Activated CD4-positive, alpha-beta memory T cell treated with anti-CD3 and anti-CD28 coated beads, Interleukin-2, amount 10 ng/mL, durations not matched to agents 7 days and 5 days (primary cell): ENCODE measurements around the gene DGKZ. TPM values are rescaled to one million over a fixed set of nuclear protein-coding genes. Genes with fewer than 3 reads are reported as not detected.

ENCODE experiments used
- CTCF ChIA-PET: fragments of 350-600 bp; sonication (Branson Sonifier 250); formaldehyde crosslinking; loops from one replicate; lab custom pipeline; 2021; ENCODE audit warnings: antibody characterized with exemption, inconsistent platforms; lab: Charles Lee
- POLR2A ChIA-PET: fragments of 350-600 bp; sonication (Branson Sonifier 250); formaldehyde crosslinking; loops from one replicate; lab custom pipeline; 2021; ENCODE audit warnings: antibody characterized with exemption; lab: Charles Lee
- DNase-seq: peaks from one replicate; pipeline ENCODE4 v3.0.0-alpha.2; 2020
- H3K27ac Mint-ChIP-seq: one replicate; pipeline ENCODE4 v1.8.0; 2021; ENCODE audit warnings: mild to moderate bottlenecking, mixed read lengths
- H3K27me3 Mint-ChIP-seq: one replicate; pipeline ENCODE4 v1.8.0; 2021; ENCODE audit warnings: mixed read lengths
- H3K36me3 Mint-ChIP-seq: one replicate; pipeline ENCODE4 v1.8.0; 2021; ENCODE audit warnings: low read depth, mixed read lengths
- H3K4me1 Mint-ChIP-seq: one replicate; pipeline ENCODE4 v1.8.0; 2021; ENCODE audit warnings: mixed read lengths
- H3K4me3 Mint-ChIP-seq: one replicate; pipeline ENCODE4 v1.8.0; 2021; ENCODE audit warnings: mild to moderate bottlenecking, mixed read lengths
- H3K9me3 Mint-ChIP-seq: one replicate; pipeline ENCODE4 v1.8.0; 2021; ENCODE audit warnings: mixed read lengths
- total RNA-seq, 2 experiments: library from RNA; stranded (reverse); gene quantifications; one replicate each; pipeline ENCODE4 v1.2.3, GENCODE V29; 2021

The DGKZ gene
- total RNA-seq, 2 experiments from 2014 or later = 141 to 143 TPM

DNA sequence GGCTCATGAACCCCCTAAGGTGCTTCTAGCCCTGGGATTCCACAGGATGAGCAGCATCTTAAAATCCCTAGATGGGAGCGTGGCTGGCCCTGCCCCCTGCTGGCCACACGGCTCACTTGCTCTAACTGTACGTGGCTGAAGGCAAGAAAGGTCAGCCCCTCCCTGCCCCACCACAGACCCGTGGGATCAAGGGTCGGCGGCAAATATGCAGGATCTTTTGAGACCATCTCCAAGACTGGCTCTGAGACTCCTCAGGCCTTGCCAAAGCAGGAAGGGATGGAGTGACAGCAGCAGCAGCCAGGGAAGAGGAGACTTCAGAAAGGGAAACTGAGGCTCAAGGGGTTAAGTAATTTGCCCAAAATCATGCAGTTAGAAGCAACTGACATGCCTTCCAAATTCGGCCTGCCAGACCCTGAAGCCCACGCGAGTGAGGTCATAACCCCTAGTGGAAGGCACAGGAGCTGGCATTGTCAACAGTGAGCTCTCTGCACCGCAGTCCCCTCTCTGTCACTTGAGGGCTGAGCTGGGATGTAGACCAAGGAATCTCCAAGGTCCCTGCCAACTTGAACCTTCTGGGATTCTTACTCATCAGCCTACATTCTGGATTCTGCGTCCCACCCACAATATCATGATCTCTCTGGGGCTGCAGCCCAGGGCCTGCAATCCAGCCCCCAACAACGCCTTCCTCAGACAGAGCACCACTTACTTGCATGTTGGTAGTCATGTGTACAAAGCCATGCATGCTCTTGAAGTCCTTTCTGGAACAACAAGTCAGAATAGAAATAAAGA is 38.4 kb upstream of the DGKZ start:
- H3K36me3 Mint-ChIP-seq = no peaks in the 10 kb centered on the region
- H3K9me3 Mint-ChIP-seq = no peaks in the 10 kb centered on the region
- H3K27me3 Mint-ChIP-seq = no peaks in the 10 kb centered on the region
- DNase-seq = peak; percentile 75
- H3K4me3 Mint-ChIP-seq = no peak overlapping the region
- H3K27ac Mint-ChIP-seq = no peak overlapping the region
- POLR2A ChIA-PET = interaction anchor here (1.7 to 3.8 kb wide), 2 partner anchors 10 to 70 kb away, joined by 4 to 13 read pairs; no protein-coding TSS in a partner anchor
- H3K4me1 Mint-ChIP-seq = peaks cover 15% of the 10 kb centered on the region
- CTCF ChIA-PET = interaction anchor here (0.8 to 15.1 kb wide), 13 partner anchors 9 to 75 kb away, joined by 3 to 263 read pairs (median 5); no protein-coding TSS in a partner anchor

DNA sequence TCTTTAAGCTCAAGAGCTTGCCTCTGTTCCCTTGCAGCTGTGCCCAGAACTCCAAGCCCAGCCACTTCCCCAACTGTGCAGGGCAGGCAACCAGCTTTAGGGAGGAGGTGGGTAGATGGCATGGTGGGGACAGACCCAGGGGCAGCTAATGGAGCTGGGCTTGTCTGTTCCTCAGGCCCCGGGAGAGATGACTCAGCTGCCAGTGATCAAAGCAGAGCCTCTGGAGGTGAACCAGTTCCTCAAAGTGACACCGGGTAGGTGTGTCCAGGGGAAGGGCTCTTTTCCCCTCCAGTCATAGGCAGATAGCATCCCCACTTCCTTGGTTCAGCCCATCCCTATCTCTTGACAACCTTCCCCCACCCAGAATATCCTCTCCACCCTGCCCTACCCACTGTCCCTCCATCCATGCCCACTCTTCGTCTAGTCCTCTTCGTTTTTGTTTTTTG is 37.4 kb upstream of the DGKZ start:
- H3K4me1 Mint-ChIP-seq = peaks cover 15% of the 10 kb centered on the region
- H3K36me3 Mint-ChIP-seq = no peaks in the 10 kb centered on the region
- no peak for DNase-seq
- no peaks in the 10 kb centered on the region for H3K27me3 Mint-ChIP-seq
- ChIA-PET CTCF (interaction anchor here (0.8 to 15.1 kb wide), 13 partner anchors 8 to 182 kb away, joined by 3 to 263 read pairs (median 4); no protein-coding TSS in a partner anchor), POLR2A (interaction anchor here (1.7 to 3.8 kb wide), 2 partner anchors 9 to 71 kb away, joined by 4 to 13 read pairs; no protein-coding TSS in a partner anchor)
- no peak overlapping the region for H3K4me3 Mint-ChIP-seq
- no peak overlapping the region for H3K27ac Mint-ChIP-seq
- no peaks in the 10 kb centered on the region for H3K9me3 Mint-ChIP-seq

DNA sequence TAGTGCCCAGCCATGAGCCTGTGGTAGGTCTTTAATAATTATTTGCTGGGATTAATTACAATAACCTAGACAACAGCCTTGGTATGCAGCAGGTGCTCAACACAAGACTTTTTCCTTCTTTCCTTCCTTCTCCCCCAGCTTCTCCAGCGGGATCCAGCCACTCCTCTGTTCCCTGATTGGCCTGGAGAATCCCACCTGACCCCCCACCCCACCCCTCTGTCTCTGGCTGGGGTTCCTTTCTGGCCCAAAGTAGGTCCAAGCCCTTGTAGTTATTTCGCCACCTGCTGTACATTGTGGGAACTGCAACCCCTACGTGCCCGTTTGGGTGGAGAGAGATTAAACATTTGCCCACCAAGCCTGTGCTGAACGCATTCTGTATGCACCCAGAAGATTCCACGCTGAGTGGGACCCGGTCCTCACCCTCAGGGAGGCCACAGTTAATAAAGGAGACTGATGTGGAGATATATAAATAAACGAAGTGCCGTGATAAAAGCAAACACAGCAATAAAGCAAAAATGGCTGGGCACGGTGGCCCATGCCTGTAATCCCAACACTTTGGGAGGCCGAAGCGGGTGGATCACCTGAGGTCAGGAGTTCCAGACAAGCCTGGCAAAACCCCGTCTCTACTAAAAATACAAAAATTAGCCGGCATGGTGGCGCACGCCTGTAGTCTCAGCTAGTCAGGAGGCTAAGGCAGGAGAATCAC is 32.1 kb upstream of the DGKZ start:
- Mint-ChIP-seq H3K4me1 (peaks cover 20% of the 10 kb centered on the region), H3K9me3 (no peaks in the 10 kb centered on the region), H3K4me3 (no peak overlapping the region), H3K27ac (no peak overlapping the region), H3K36me3 (no peaks in the 10 kb centered on the region), H3K27me3 (no peaks in the 10 kb centered on the region)
- ChIA-PET CTCF (interaction anchor here (0.9 to 15.1 kb wide), 9 partner anchors 8 to 350 kb away, joined by 3 to 263 read pairs (median 5); partner anchors contain the start of gene CREB3L1), POLR2A (interaction anchor here (2.8 kb wide), 1 partner anchor 77 kb away, joined by 7 read pairs; no protein-coding TSS in a partner anchor)
- DNase-seq = peak; percentile 74

DNA sequence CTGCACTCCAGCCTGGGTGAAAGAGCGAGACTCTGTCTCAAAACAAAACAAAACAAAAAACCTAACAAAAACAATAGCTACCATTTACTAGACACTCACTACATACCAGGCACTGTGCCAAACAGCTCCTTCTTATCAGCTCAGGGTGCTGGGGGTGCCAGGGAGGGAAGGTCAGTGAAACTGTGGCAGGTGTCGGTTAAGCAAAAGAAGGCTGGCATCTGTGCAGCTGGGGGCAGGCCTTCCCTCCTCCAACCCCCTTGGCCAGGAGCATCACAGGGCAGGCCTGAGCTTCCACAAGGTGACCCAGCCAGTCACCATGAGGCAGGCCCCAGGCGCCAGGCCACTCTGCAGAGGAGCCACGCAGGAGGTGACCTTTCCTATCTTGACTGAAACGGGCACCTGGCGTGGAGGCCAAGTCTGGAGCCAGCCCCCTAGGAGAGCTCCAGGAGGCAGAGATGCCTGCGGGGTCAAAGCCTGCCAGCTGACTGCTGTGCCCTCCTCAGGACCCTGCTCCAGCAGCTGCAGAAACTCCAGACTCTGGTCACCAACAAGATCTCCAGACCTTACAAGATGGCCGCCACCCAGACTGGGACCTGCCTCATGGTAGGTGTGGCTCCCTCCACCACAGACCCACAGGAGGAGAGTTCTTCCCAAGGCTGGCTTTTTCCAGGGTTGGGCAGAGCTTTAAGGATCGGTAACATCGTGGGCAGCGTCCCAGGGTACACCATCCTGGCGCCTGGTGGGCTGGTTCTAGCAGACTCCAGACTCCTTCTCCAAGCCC is 31.3 kb upstream of the DGKZ start:
- POLR2A ChIA-PET = interaction anchor here (1.4 to 2.8 kb wide), 2 partner anchors 72 to 78 kb away, joined by 3 to 7 read pairs; no protein-coding TSS in a partner anchor
- no peaks in the 10 kb centered on the region for H3K36me3 Mint-ChIP-seq

DNA sequence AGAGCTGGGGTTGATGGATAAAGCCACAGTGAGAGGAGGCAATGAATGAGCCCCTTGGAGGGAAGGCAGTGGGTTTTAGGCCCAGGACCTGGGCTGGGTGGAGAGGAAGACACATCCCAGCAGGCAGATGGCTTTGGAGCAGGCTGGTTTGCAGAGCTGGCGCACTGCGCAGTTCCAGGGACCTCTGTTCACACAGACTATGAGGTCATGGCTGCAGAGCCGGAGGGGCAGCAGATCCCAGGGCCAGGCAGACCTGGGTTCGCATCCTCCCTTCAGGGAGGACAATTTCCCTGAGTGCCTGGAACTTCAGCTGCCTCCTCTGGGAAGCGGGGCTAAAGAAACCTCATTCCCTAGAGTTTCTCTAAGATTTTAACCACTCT is 28.2 kb upstream of the DGKZ start:
- Mint-ChIP-seq H3K36me3 (no peaks in the 10 kb centered on the region), H3K4me3 (no peak overlapping the region), H3K9me3 (no peaks in the 10 kb centered on the region), H3K27ac (peak overlapping the region; percentile 67), H3K27me3 (no peaks in the 10 kb centered on the region), H3K4me1 (peaks cover 23% of the 10 kb centered on the region)
- POLR2A ChIA-PET = interaction anchor here (0.9 to 1.6 kb wide), 3 partner anchors 10 to 13 kb away, joined by 3 to 4 read pairs (median 3); no protein-coding TSS in a partner anchor
- no peak for DNase-seq
- CTCF ChIA-PET = interaction anchor here (0.8 to 15.1 kb wide), 5 partner anchors 10 to 79 kb away, joined by 3 to 263 read pairs (median 7); no protein-coding TSS in a partner anchor

More for the DNA sequence above, 31.3 kb upstream of the DGKZ start:
- peaks cover 23% of the 10 kb centered on the region for H3K4me1 Mint-ChIP-seq
- DNase-seq = no peak
- H3K27ac Mint-ChIP-seq = no peak overlapping the region
- H3K4me3 Mint-ChIP-seq = no peak overlapping the region
- H3K27me3 Mint-ChIP-seq = no peaks in the 10 kb centered on the region
- CTCF ChIA-PET = interaction anchor here (0.9 to 15.1 kb wide), 5 partner anchors 8 to 76 kb away, joined by 3 to 263 read pairs (median 5); no protein-coding TSS in a partner anchor
- no peaks in the 10 kb centered on the region for H3K9me3 Mint-ChIP-seq

DNA sequence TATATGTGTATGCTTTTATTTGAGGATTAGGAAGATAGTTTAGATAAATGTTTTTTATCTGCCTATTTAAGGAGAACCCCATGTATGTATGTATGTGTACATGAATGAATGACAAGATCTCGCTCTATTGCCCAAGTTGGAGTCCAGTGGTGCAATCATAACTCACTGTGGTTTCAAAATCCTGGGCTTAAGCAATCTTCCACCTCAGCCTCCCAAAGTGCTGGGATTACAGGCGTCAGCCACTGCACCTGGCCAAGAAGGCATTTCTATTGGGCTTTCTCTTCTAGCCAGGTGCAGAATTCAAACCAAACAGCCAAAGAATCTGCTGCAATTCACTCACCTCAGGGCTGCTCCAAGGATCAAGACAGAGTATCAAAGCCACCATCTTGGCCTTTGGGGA is 25.5 kb upstream of the DGKZ start:
- no peak overlapping the region for H3K4me3 Mint-ChIP-seq
- H3K4me1 Mint-ChIP-seq = peaks cover 23% of the 10 kb centered on the region
- DNase-seq = no peak
- H3K9me3 Mint-ChIP-seq = no peaks in the 10 kb centered on the region
- H3K27ac Mint-ChIP-seq = no peak overlapping the region
- CTCF ChIA-PET = interaction anchor here (1.8 kb wide), 1 partner anchor 9 kb away, joined by 6 read pairs; no protein-coding TSS in a partner anchor
- H3K27me3 Mint-ChIP-seq = peaks cover 3% of the 10 kb centered on the region
- no peaks in the 10 kb centered on the region for H3K36me3 Mint-ChIP-seq
- POLR2A ChIA-PET = no interaction called here

DNA sequence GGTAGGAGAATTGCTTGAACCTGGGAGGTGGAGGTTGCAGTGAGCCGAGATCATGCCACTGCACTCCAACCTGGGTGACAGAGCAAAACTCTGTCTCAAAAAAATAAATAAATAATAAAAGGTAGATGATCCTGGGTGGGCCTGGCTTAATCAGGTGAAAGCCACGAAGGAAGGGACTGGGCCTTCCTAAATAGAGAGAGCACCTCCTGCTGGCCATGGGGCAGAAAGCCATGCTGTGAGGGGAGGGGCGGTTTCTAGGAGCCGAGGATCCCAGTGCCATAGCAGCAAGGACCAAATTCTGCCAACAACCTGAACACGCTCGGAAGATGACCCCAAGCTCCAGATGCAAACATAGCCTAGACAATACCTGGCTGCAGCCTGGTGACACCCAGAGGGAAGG is 24.5 kb upstream of the DGKZ start:
- Mint-ChIP-seq H3K4me3 (no peak overlapping the region), H3K27me3 (peaks cover 8% of the 10 kb centered on the region), H3K36me3 (no peaks in the 10 kb centered on the region), H3K9me3 (no peaks in the 10 kb centered on the region), H3K4me1 (peaks cover 23% of the 10 kb centered on the region), H3K27ac (no peak overlapping the region)
- peak; percentile 27 for DNase-seq
- CTCF ChIA-PET = interaction anchor here (1.0 to 1.8 kb wide), 2 partner anchors 9 to 20 kb away, joined by 3 to 8 read pairs; no protein-coding TSS in a partner anchor
- POLR2A ChIA-PET = no interaction called here

DNA sequence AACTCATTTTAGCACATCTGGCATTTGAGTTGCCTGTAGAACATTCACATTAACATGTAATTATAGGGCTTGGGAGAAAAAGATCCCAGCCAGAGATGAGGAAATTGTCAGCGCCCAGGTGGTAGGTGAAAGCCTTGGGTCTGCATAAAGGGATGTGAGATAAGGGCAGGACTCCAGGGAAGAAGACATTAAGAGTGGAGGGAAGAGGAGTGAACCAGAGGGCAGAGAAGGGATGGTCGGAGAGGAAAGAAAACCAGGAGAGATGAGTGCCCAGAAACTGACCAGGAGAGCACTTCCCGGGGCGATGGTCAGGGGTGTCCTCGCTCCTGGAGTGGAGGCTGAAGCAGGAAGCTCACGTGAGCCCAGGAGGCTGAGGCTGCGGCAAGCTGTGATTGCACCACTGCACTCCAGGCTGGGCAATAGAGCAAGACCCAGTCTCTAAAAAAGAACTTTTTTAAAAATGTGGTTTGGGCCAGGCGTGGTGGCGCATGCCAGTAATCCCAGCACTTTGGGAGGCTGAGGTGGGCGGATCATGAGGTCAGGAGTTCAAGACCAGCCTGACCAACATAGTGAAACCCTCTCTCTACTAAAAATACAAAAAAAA is 20.3 kb upstream of the DGKZ start:
- Mint-ChIP-seq H3K4me1 (peaks cover 20% of the 10 kb centered on the region), H3K27ac (no peak overlapping the region), H3K9me3 (no peaks in the 10 kb centered on the region), H3K27me3 (peaks cover 33% of the 10 kb centered on the region), H3K36me3 (no peaks in the 10 kb centered on the region), H3K4me3 (no peak overlapping the region)
- CTCF ChIA-PET = no interaction called here
- POLR2A ChIA-PET = no interaction called here
- DNase-seq = no peak

DNA sequence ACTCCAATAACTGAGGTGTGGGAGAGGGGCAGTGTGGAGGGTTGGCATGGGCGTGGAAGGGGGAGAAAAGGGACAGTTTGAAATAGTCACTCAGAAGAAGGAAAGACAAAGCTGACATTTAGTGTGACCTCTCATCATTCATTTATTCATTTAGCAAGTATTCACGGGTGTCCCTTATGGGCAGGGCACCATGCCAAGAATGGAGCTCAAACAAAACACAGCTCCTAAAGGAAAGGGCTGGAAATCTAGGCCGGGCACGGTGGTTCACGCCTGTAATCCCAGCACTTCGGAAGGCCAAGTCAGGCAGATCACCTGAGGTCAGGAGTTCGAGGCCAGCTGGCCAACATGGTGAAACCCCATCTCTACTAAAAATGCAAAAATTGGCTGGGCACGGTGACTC is 19.4 kb upstream of the DGKZ start:
- no peak overlapping the region for H3K4me3 Mint-ChIP-seq
- peaks cover 26% of the 10 kb centered on the region for H3K4me1 Mint-ChIP-seq
- H3K36me3 Mint-ChIP-seq = no peaks in the 10 kb centered on the region
- peaks cover 40% of the 10 kb centered on the region for H3K27me3 Mint-ChIP-seq
- ChIA-PET CTCF (interaction anchor here (1.7 kb wide), 1 partner anchor 18 kb away, joined by 5 read pairs; no protein-coding TSS in a partner anchor), POLR2A (no interaction called here)
- no peaks in the 10 kb centered on the region for H3K9me3 Mint-ChIP-seq
- no peak overlapping the region for H3K27ac Mint-ChIP-seq
- DNase-seq = no peak

DNA sequence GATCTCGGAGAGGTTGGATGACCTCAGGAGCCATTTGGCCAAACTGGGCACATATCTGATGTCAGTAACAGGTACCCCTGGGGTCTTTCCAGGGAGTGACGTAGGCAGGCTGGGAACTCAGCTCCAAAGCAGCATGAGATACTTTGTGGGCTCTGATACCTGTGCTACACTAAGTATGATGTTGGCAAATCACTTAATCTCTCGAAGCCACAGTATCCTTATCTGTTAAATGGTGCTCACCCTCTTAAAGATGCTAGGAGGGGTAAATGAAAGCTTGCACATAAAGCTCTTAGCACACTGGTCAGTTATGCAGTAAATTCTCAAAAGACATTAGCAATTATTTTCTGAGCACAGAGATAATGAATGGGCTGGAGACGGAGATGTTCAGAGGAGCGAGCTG is 17.1 kb upstream of the DGKZ start:
- ChIA-PET POLR2A (interaction anchor here (0.9 to 2.1 kb wide), 7 partner anchors 10 to 26 kb away, joined by 3 to 11 read pairs (median 5); partner anchors contain the start of gene DGKZ), CTCF (interaction anchor here (1.2 to 2.4 kb wide), 11 partner anchors 9 to 92 kb away, joined by 3 to 10 read pairs (median 5); partner anchors contain the start of gene DGKZ)
- H3K9me3 Mint-ChIP-seq = no peaks in the 10 kb centered on the region
- no peak overlapping the region for H3K27ac Mint-ChIP-seq
- H3K4me3 Mint-ChIP-seq = no peak overlapping the region
- no peak for DNase-seq
- peaks cover 58% of the 10 kb centered on the region for H3K27me3 Mint-ChIP-seq
- H3K36me3 Mint-ChIP-seq = no peaks in the 10 kb centered on the region
- H3K4me1 Mint-ChIP-seq = peaks cover 29% of the 10 kb centered on the region

DNA sequence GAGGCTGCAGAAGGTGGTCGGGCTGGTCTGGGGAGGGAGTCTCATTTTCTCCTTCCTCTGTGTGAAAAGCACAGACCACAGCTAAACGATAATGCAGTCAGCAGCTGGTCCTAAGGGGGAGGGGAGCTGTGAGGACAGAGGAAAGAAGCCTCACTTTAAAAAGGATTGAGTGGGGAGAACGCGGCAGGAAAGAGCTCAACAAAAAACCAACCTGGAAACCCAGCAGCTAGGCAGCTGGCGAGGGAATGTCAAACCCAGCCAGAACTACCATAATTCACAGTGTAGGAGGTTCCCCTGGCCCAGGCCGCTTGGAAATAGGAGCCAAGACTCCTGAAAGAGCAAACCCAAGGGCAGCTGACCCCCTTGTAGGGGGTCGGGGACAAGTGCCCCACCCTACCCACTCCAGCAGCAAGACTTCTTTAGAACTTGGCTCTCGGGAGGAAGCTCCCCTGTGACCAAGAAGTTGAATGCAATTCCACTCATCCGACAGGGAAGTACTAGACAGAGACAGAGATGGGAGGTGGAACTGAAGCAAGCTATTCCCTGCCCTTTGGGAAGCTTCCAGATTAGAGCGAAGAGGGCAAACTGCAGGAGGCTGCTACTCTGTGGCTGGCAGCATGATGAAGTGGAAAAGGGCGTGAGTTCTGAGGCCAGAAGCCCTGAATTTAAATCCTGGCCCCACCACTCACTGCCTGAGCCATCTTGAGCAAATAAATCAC is 16.5 kb upstream of the DGKZ start:
- Mint-ChIP-seq H3K27me3 (peaks cover 58% of the 10 kb centered on the region), H3K27ac (no peak overlapping the region), H3K36me3 (no peaks in the 10 kb centered on the region), H3K9me3 (no peaks in the 10 kb centered on the region), H3K4me1 (peaks cover 29% of the 10 kb centered on the region), H3K4me3 (no peak overlapping the region)
- POLR2A ChIA-PET = interaction anchor here (0.9 to 2.1 kb wide), 8 partner anchors 10 to 22 kb away, joined by 3 to 11 read pairs (median 5); partner anchors contain the start of gene DGKZ
- CTCF ChIA-PET = interaction anchor here (1.2 to 2.4 kb wide), 11 partner anchors 10 to 93 kb away, joined by 3 to 10 read pairs (median 5); partner anchors contain the start of gene DGKZ
- no peak for DNase-seq
